ENCODE data around the gene AP2A1. TPM values are rescaled to one million over a fixed set of nuclear protein-coding genes. Genes with fewer than 3 reads are reported as not detected.

Gene AP2A1
- total and polyA plus RNA-seq, 9 of the 15 experiments (the other 6 are each of a cell fraction or from before 2014, with no cell fraction given), result 0.55 to 150 (median 31.9) TPM

- Histone ChIP-seq H3K4me2 (ENCODE audit: insufficient read depth, low read length) (no peak overlapping the region), H3K9me3 (replicated peaks; ENCODE audit: control insufficient read depth, insufficient read depth, low read depth, low read length) (no peaks in the 10 kb centered on the region; the same call in 1 of the 2 replicates), H3K27me3 (ENCODE audit: control insufficient read depth in 2 of 2, insufficient read depth in 2 of 2, low read length in 2 of 2) (no peaks in the 10 kb centered on the region), H3K79me2 (ENCODE audit: control insufficient read depth, insufficient read depth, low read length) (peaks cover 42% of the 10 kb centered on the region), H3K9me1 (ENCODE audit: control insufficient read depth, insufficient read depth, low read length) (peaks cover 2% of the 10 kb centered on the region), H3K4me3 (no peak overlapping the region), H2AFZ (ENCODE audit: low read depth, low read length) (no peak overlapping the region), H4K20me1 (replicated peaks; ENCODE audit: control insufficient read depth, insufficient read depth, low read length) (no peaks in the 10 kb centered on the region), H3K4me1 (replicated peaks in 1 of 2; ENCODE audit: control insufficient read depth in 2 of 2, insufficient read depth in 2 of 2, low read length in 2 of 2) (peaks cover 13 to 28% of the 10 kb centered on the region in 2 experiments; a peak in 4 of 5 replicates), H3K9ac (ENCODE audit: insufficient read depth in 1 of 2, low read depth in 2 of 2, low read length in 2 of 2) (peak overlapping the region in 1 of 2 experiments; percentile 77; a peak in 2 of 4 replicates), H3K27ac (ENCODE audit: extremely low read depth, low read depth, low read length) (no peak overlapping the region), H3K36me3 (ENCODE audit: control insufficient read depth, insufficient read depth, low read length) (peaks cover 68% of the 10 kb centered on the region; the same call in 2 of the 3 replicates)
- CTCF ChIA-PET (ENCODE audit: low intra/inter-chr PET ratio), result no interaction called here
- in situ Hi-C loops (cut with MboI), result no loop called here
- ATAC-seq, result no peak
- POLR2A ChIA-PET, result interaction anchor here (0.6 to 0.7 kb wide), 2 partner anchors 84 to 104 kb away, joined by 3 read pairs; partner anchors contain the start of gene PRMT1
- no peak for FAIRE-seq
- DNase-seq (ENCODE audit: extremely low read depth in 1 of 4, low spot score in 3 of 4), result no peak
- TF ChIP-seq SIRT6 (IDR thresholded peaks at IDR 0.05; ENCODE audit: low read depth, low read length) (no peak), FOSL1 (tag; conservative IDR thresholded peaks at IDR 0.05) (no peak), ESRRA (IDR thresholded peaks at IDR 0.05; ENCODE audit: borderline replicate concordance, low read depth) (no peak), JUND (IDR thresholded peaks at IDR 0.05; ENCODE audit: borderline replicate concordance, low read depth, low read length) (no peak), JUND (tag; IDR thresholded peaks at IDR 0.05; ENCODE audit: borderline replicate concordance, low read depth, low read length) (no peak), TBP (optimal IDR thresholded peaks at IDR 0.05; ENCODE audit: low read depth, low read length) (no peak)
- no TSS peak for BruUV-seq (replicated peaks)
- WGBS (ENCODE audit: insufficient coverage, low coverage, missing lambda C conversion rate), result 97% methylated on average over 8 of the region's 8 CpGs
- intact Hi-C loops (cut with micrococcal nuclease), result no loop called here
These were observed 14.1 kb downstream of the AP2A1 start for GRCh38 chr19:49780861-49781260.

GRCh38 chr19:49781394-49781793 is 14.6 kb downstream of the AP2A1 start:
- no peak for ATAC-seq
- TF ChIP-seq STAG1 (CRISPR knock-in tag; IDR thresholded peaks at IDR 0.05; ENCODE audit: borderline replicate concordance) (no peak), CBFB (CRISPR knock-in tag; IDR thresholded peaks at IDR 0.05) (no peak), ZC3H11A (IDR thresholded peaks at IDR 0.05; ENCODE audit: low read depth, low read length) (no peak), OTX1 (CRISPR knock-in tag; IDR thresholded peaks at IDR 0.05) (no peak), POLR2G (IDR thresholded peaks at IDR 0.05; ENCODE audit: low read depth, low read length) (peak; percentile 44; the same call in 1 of the 2 replicates)
- H3K79me2 ChIP-seq (ENCODE audit: control insufficient read depth, insufficient read depth, low read length), result peaks cover 38% of the 10 kb centered on the region
- H3K36me3 ChIP-seq (ENCODE audit: control insufficient read depth, insufficient read depth, low read length), result peaks cover 67% of the 10 kb centered on the region; the same call in 2 of the 3 replicates
- ChIA-PET CTCF (ENCODE audit: low intra/inter-chr PET ratio) (no interaction called here), POLR2A (interaction anchor here (0.5 to 0.7 kb wide), 3 partner anchors 84 to 156 kb away, joined by 3 to 4 read pairs (median 3); partner anchors contain the start of gene PRMT1)
- no peak for DNase-seq (ENCODE audit: extremely low read depth in 1 of 4, low spot score in 3 of 4)
- H3K9ac ChIP-seq (ENCODE audit: insufficient read depth in 1 of 2, low read depth in 2 of 2, low read length in 2 of 2), result peak overlapping the region in 1 of 2 experiments; percentile 77; a peak in 2 of 4 replicates
- intact Hi-C loops (cut with micrococcal nuclease) (no loop called here), in situ Hi-C loops (cut with MboI) (no loop called here)
- BruUV-seq (replicated peaks), result no TSS peak
- H4K20me1 ChIP-seq (replicated peaks; ENCODE audit: control insufficient read depth, insufficient read depth, low read length), result no peaks in the 10 kb centered on the region
- no peak for FAIRE-seq
- H3K4me1 ChIP-seq (replicated peaks in 1 of 2; ENCODE audit: control insufficient read depth in 2 of 2, insufficient read depth in 2 of 2, low read length in 2 of 2), result peaks cover 8 to 24% of the 10 kb centered on the region in 2 experiments; a peak in 4 of 5 replicates
- H3K9me3 ChIP-seq (replicated peaks; ENCODE audit: control insufficient read depth, insufficient read depth, low read depth, low read length), result no peaks in the 10 kb centered on the region; the same call in 1 of the 2 replicates
- 89% methylated on average over 5 of the region's 7 CpGs for WGBS (ENCODE audit: insufficient coverage, low coverage, missing lambda C conversion rate)
- H3K9me1 ChIP-seq (ENCODE audit: control insufficient read depth, insufficient read depth, low read length), result peaks cover 2% of the 10 kb centered on the region
- no peak overlapping the region for H2AFZ ChIP-seq (ENCODE audit: low read depth, low read length)
- no peak overlapping the region for H3K4me2 ChIP-seq (ENCODE audit: insufficient read depth, low read length)
- no peak overlapping the region for H3K4me3 ChIP-seq
- no peak overlapping the region for H3K27ac ChIP-seq (ENCODE audit: extremely low read depth, low read depth, low read length)
- no peaks in the 10 kb centered on the region for H3K27me3 ChIP-seq (ENCODE audit: control insufficient read depth in 2 of 2, insufficient read depth in 2 of 2, low read length in 2 of 2)
